Testis (tissue), 3 donors: ENCODE measurements around the gene CFAP107. TPM values are rescaled to one million over a fixed set of nuclear protein-coding genes. Genes with fewer than 3 reads are reported as not detected.

Experiments
- DNase-seq: peaks from one replicate; pipeline ENCODE4 v3.0.0-alpha.2; 2019
- H3K27ac ChIP-seq, 2 donors: fragments of 200-600 bp; sonication (generic); one replicate each; pipeline ENCODE4 v1.5.1; 2019
- H3K27me3 ChIP-seq: fragments of 200-600 bp; sonication (generic); one replicate; pipeline ENCODE4 v1.5.1; 2019
- H3K36me3 ChIP-seq: fragments of 200-600 bp; sonication (generic); one replicate; pipeline ENCODE4 v1.5.1; 2017; ENCODE audit warnings: low read depth; ENCODE audit errors: missing control alignments
- H3K4me1 ChIP-seq: fragments of 200-600 bp; sonication (generic); one replicate; pipeline ENCODE4 v1.5.1; 2019
- H3K4me3 ChIP-seq, 2 donors: fragments of 200-600 bp; sonication (generic); one replicate each; pipeline ENCODE4 v1.5.1; 2017 to 2019
- H3K9me3 ChIP-seq: fragments of 200-600 bp; sonication (generic); one replicate; pipeline ENCODE4 v1.5.1; 2017
- CTCF ChIP-seq, 3 experiments: fragments of 450-650 bp in 2 of 3; fragments of 200-600 bp in 1 of 3; sonication (generic) in 1 of 3; IDR thresholded peaks; one replicate each; pipeline ENCODE4 v1.5.1; 2016 to 2019; ENCODE audit warnings: antibody characterized with exemption in 3 of 3, mild to moderate bottlenecking in 2 of 3, moderate library complexity in 1 of 3
- POLR2A ChIP-seq: fragments of 450-650 bp; IDR thresholded peaks from one replicate; pipeline ENCODE4 v1.6.1; 2017; ENCODE audit warnings: antibody characterized with exemption, mild to moderate bottlenecking, moderate library complexity
- WGBS, 2 donors: methylation state at CpG; one replicate each; pipeline ENCODE4 v1.1.5; 2018; 5-methylcytosine and 5-hydroxymethylcytosine counted together
- intact Hi-C: fragments of 100-400 bp; cut with DNase I; formaldehyde crosslinking; loops from one replicate; pipeline ENCODE4 v1.15.1; 2023; ENCODE audit warnings: low total_unique reads
- polyA plus RNA-seq: library from polyadenylated mRNA; stranded (reverse); fragments of 350-450 nt; fragmentation: Illumina TruSeq; extraction: RNeasy Lipid Tissue Mini Kit (QIAGEN cat#74804); gene quantifications from one replicate; pipeline ENCODE4 v1.2.3, GENCODE V29; 2014; ENCODE audit warnings: low read depth, low replicate concordance; ENCODE audit not compliant: insufficient read depth
- total RNA-seq, 2 donors: library from RNA; depleted of rRNA; stranded (reverse); fragments of >200 nt; gene quantifications; one replicate each; pipeline ENCODE4 v1.2.3, GENCODE V29; 2016

The CFAP107 gene
- total and polyA plus RNA-seq, 3 donors from 2014 or later: 8.1 to 87.9 (median 13.4) TPM

- Histone ChIP-seq H3K27ac (no peak overlapping the region), H3K27me3 (no peaks in the 10 kb centered on the region), H3K9me3 (no peaks in the 10 kb centered on the region), H3K4me1 (no peaks in the 10 kb centered on the region), H3K4me3 (no peak overlapping the region), H3K36me3 (no peaks in the 10 kb centered on the region)
- intact Hi-C loops: no loop called here
- TF ChIP-seq CTCF (IDR thresholded peaks at IDR 0.05) (no peak), POLR2A (no peak)
- WGBS, 2 donors: 69 to 72% methylated on average over 3 to 7 of the region's 7 CpGs
- no peak for DNase-seq
Observed at GRCh38 chr1:12760256-12760795, 14.3 kb downstream of the CFAP107 start.

GRCh38 chr1:12761781-12762180 lies 15.8 kb downstream of the CFAP107 start:
- no peaks in the 10 kb centered on the region for H3K4me1 ChIP-seq
- no peaks in the 10 kb centered on the region for H3K9me3 ChIP-seq
- no peak overlapping the region for H3K4me3 ChIP-seq
- intact Hi-C loops: no loop called here
- H3K27me3 ChIP-seq: no peaks in the 10 kb centered on the region
- H3K36me3 ChIP-seq: no peaks in the 10 kb centered on the region
- H3K27ac ChIP-seq: no peak overlapping the region
- no peak for TF ChIP-seq POLR2A
- TF ChIP-seq CTCF (IDR thresholded peaks at IDR 0.05): no peak
- DNase-seq: no peak
- 83 to 96% methylated on average over 4 to 5 of the region's 5 CpGs for WGBS, 2 donors

GRCh38 chr1:12762766-12763165 lies 16.8 kb downstream of the CFAP107 start:
- intact Hi-C loops: no loop called here
- H3K4me1 ChIP-seq: no peaks in the 10 kb centered on the region
- no peak for DNase-seq
- H3K27me3 ChIP-seq: no peaks in the 10 kb centered on the region
- H3K4me3 ChIP-seq: no peak overlapping the region
- H3K27ac ChIP-seq: no peak overlapping the region
- H3K9me3 ChIP-seq: no peaks in the 10 kb centered on the region
- WGBS, 2 donors: 84 to 88% methylated on average over 7 of the region's 7 CpGs
- TF ChIP-seq POLR2A (no peak), CTCF (IDR thresholded peaks at IDR 0.05) (no peak)
- no peaks in the 10 kb centered on the region for H3K36me3 ChIP-seq

- Histone ChIP-seq H3K36me3 (no peaks in the 10 kb centered on the region), H3K9me3 (no peaks in the 10 kb centered on the region), H3K27me3 (no peaks in the 10 kb centered on the region), H3K4me3 (no peak overlapping the region), H3K4me1 (no peaks in the 10 kb centered on the region), H3K27ac (no peak overlapping the region)
- DNase-seq: no peak
- 78 to 80% methylated on average over 4 of the region's 4 CpGs for WGBS, 2 donors
- intact Hi-C loops: no loop called here
- TF ChIP-seq CTCF (IDR thresholded peaks at IDR 0.05) (no peak), POLR2A (no peak)
Observed at GRCh38 chr1:12763479-12763878, 17.5 kb downstream of the CFAP107 start.

- 73 to 80% methylated on average over 5 of the region's 5 CpGs for WGBS, 2 donors
- intact Hi-C loops: no loop called here
- no peak overlapping the region for H3K27ac ChIP-seq
- no peak for DNase-seq
- no peaks in the 10 kb centered on the region for H3K4me1 ChIP-seq
- H3K36me3 ChIP-seq: no peaks in the 10 kb centered on the region
- no peak overlapping the region for H3K4me3 ChIP-seq
- H3K9me3 ChIP-seq: no peaks in the 10 kb centered on the region
- H3K27me3 ChIP-seq: no peaks in the 10 kb centered on the region
- TF ChIP-seq CTCF (IDR thresholded peaks at IDR 0.05) (no peak), POLR2A (no peak)
Observed at GRCh38 chr1:12764016-12764415, 18.0 kb downstream of the CFAP107 start.
